Gastroesophageal sphincter (tissue), 4 donors: ENCODE measurements around the gene LY9. TPM values are rescaled to one million over a fixed set of nuclear protein-coding genes. Genes with fewer than 3 reads are reported as not detected.

ENCODE experiments used
- ATAC-seq: fragments of 150-250 bp; one replicate; pipeline ENCODE4 v1.9.1; 2016; ENCODE audit warnings: mild to moderate bottlenecking, moderate library complexity
- H3K27ac ChIP-seq, 4 donors: fragments of 200-600 bp; sonication (generic) in 3 of 4; 1 replicate in 3 of 4; 2 replicates in 1 of 4; pipeline ENCODE4 v1.5.1; 2016 to 2019
- H3K27me3 ChIP-seq: fragments of 200-600 bp; sonication (generic); one replicate; pipeline ENCODE4 v1.5.1; 2019
- H3K36me3 ChIP-seq, 2 donors: fragments of 200-600 bp; sonication (generic); one replicate each; pipeline ENCODE4 v1.5.1; 2019; ENCODE audit warnings: control low read depth in 1 of 2
- H3K4me1 ChIP-seq, 3 donors: fragments of 200-600 bp; sonication (generic); 1 replicate in 2 of 3; 2 replicates in 1 of 3; pipeline ENCODE4 v1.5.1; 2016 to 2019; ENCODE audit warnings: control low read depth in 2 of 3
- H3K4me3 ChIP-seq, 2 donors: fragments of 200-600 bp; sonication (generic); one replicate each; pipeline ENCODE4 v1.5.1; 2019; ENCODE audit warnings: mild to moderate bottlenecking in 1 of 2, moderate library complexity in 1 of 2
- H3K9me3 ChIP-seq, 3 donors: fragments of 200-600 bp; sonication (generic); one replicate each; pipeline ENCODE4 v1.5.1; 2017 to 2019; ENCODE audit warnings: control low read depth in 2 of 3
- EP300 ChIP-seq: sonication (generic); formaldehyde crosslinking; IDR thresholded peaks from one replicate; pipeline ENCODE4 v1.6.1; 2017; ENCODE audit warnings: antibody characterized with exemption, mild to moderate bottlenecking
- POLR2A ChIP-seq, 2 donors: fragments of 450-650 bp; IDR thresholded peaks; one replicate each; pipeline ENCODE4 v1.6.1; 2017; ENCODE audit warnings: antibody characterized with exemption in 2 of 2, mild to moderate bottlenecking in 2 of 2, moderate library complexity in 1 of 2
- POLR2AphosphoS5 ChIP-seq: sonication (generic); formaldehyde crosslinking; IDR thresholded peaks from one replicate; pipeline ENCODE4 v1.6.1; 2017; ENCODE audit warnings: antibody characterized with exemption
- whole genome bisulfite sequencing, 2 donors: methylation state at CpG; one replicate each; pipeline ENCODE4 v1.1.5; 2018; ENCODE audit warnings: low coverage in 1 of 2; 5-methylcytosine and 5-hydroxymethylcytosine counted together
- total RNA-seq, 4 donors: library from RNA; depleted of rRNA; stranded (reverse); fragments of >200 nt; gene quantifications; one replicate each; pipeline ENCODE4 v1.1.0, GENCODE V29; 2016
- TF ChIP-seq, protein P1 (sequence below), 4 experiments: fragments of 200-600 bp in 2 of 4; fragments of 450-650 bp in 2 of 4; sonication (generic) in 1 of 4; IDR thresholded peaks; one replicate each; pipeline ENCODE4 v1.5.1; 2017 to 2019; ENCODE audit warnings: antibody characterized with exemption in 4 of 4, mild to moderate bottlenecking in 2 of 4, moderate library complexity in 2 of 4

Gene LY9
- total RNA-seq, 4 donors from 2014 or later, result 0.27 to 2.4 (median 0.62) TPM; not detected in 1

DNA sequence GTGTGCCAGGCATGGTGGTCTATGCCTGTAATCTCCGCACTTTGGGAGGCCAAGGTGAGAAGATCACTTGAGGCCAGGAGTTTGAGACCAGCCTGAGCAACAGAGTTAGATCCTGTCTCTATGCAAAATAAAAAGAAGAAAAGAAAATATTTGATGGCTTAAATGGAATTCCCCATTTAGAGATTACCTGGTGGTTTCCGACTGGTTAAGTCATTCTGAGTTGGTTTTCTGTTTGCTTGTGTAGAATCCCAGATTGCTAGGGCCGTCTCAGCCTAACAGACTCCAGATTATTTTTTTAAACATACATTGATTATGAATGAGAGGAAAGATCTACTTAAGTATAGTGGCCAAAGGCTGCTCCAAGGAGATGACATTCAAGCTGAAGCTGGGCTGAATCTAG lies 22.9 kb upstream of the LY9 start:
- TF ChIP-seq, protein P1, sequence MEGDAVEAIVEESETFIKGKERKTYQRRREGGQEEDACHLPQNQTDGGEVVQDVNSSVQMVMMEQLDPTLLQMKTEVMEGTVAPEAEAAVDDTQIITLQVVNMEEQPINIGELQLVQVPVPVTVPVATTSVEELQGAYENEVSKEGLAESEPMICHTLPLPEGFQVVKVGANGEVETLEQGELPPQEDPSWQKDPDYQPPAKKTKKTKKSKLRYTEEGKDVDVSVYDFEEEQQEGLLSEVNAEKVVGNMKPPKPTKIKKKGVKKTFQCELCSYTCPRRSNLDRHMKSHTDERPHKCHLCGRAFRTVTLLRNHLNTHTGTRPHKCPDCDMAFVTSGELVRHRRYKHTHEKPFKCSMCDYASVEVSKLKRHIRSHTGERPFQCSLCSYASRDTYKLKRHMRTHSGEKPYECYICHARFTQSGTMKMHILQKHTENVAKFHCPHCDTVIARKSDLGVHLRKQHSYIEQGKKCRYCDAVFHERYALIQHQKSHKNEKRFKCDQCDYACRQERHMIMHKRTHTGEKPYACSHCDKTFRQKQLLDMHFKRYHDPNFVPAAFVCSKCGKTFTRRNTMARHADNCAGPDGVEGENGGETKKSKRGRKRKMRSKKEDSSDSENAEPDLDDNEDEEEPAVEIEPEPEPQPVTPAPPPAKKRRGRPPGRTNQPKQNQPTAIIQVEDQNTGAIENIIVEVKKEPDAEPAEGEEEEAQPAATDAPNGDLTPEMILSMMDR (IDR thresholded peaks at IDR 0.05), result no peak
- TF ChIP-seq POLR2AphosphoS5 (no peak), POLR2A (IDR thresholded peaks at IDR 0.05) (no peak), EP300 (no peak)
- Histone ChIP-seq H3K9me3 (no peaks in the 10 kb centered on the region), H3K27me3 (peaks cover 8% of the 10 kb centered on the region), H3K27ac (no peak overlapping the region), H3K36me3 (no peaks in the 10 kb centered on the region), H3K4me1 (no peaks in the 10 kb centered on the region), H3K4me3 (no peak overlapping the region)
- 52 to 68% methylated on average over 3 of the region's 3 CpGs for WGBS, 2 donors
- ATAC-seq, result no peak

DNA sequence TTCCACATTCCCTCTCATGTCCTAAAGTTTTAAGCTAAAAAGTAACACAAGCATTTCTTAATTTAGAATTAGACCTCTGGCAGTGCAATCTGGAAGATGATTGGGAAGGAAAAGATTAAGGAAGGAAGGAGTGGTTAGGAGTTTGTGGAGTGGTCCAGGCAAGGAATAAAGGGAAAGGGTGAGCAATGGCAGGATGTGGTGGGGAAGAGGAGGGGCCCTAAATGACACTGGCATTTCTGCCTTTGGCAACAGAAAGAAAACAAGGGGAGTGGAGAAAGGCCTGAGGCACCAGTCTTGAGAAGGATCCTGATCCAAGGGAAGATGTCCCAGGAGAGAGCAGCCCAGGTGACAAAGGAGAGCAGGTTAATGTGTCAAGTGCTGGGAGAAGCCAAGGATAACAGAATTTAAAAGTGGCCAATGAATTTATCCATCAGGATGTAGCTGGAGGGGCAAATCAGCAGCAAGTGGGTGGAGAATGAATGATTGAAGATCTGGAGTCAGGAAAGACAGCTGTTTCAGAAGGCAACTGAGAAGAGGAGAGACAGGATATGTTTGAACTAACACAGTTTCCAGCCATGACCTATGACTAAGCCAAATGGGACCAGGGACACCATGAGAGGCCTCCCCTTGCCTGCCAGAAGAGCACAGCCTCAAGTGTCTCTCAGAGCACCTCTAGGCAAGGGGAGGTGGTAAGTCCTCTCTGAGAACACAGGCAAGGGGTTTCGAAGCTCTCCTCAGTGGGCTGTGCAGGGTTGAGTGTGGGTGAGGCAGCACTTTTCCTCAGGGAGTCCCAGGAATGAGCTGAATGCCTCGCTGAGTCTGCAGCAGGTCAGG lies 20.9 kb upstream of the LY9 start:
- Histone ChIP-seq H3K4me1 (no peaks in the 10 kb centered on the region), H3K9me3 (no peaks in the 10 kb centered on the region), H3K36me3 (no peaks in the 10 kb centered on the region), H3K27me3 (peaks cover 5% of the 10 kb centered on the region), H3K4me3 (no peak overlapping the region), H3K27ac (no peak overlapping the region)
- no peak for ATAC-seq
- no peak for TF ChIP-seq POLR2AphosphoS5
- no peak for TF ChIP-seq POLR2A (IDR thresholded peaks at IDR 0.05)
- TF ChIP-seq EP300, result no peak
- TF ChIP-seq, protein P1 (IDR thresholded peaks at IDR 0.05), result no peak
- WGBS, 2 donors, result 25% methylated on average over 2 of the region's 2 CpGs; no CpG with 5 or more reads in 1 of the 2 donors

DNA sequence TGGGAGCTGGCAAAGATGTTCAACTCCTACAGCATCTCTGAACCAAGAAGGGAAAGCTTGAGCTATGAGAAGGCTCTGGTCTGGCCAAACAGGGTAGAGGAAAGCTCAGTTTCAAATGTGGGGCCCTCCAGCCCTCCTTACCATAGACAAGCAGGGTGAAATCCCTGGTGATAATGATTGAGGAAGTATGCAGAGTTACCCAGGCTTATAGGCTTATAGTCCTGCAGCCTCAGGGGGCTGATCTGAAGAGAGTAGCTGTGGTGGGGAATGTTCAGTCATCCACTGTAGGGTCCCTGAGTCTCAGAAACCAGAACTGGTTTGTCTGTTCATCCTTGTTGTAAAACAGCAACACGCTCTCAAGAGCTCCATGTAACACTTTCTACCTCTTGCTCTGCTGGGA lies 19.8 kb upstream of the LY9 start:
- Histone ChIP-seq H3K27ac (no peak overlapping the region), H3K4me1 (no peaks in the 10 kb centered on the region), H3K36me3 (no peaks in the 10 kb centered on the region), H3K4me3 (no peak overlapping the region), H3K9me3 (no peaks in the 10 kb centered on the region), H3K27me3 (peaks cover 5% of the 10 kb centered on the region)
- TF ChIP-seq, protein P1 (IDR thresholded peaks at IDR 0.05), result no peak
- 100% methylated on average over 1 of the region's 1 CpG; no CpG with 5 or more reads in 1 of the 2 donors for WGBS, 2 donors
- ATAC-seq, result no peak

DNA sequence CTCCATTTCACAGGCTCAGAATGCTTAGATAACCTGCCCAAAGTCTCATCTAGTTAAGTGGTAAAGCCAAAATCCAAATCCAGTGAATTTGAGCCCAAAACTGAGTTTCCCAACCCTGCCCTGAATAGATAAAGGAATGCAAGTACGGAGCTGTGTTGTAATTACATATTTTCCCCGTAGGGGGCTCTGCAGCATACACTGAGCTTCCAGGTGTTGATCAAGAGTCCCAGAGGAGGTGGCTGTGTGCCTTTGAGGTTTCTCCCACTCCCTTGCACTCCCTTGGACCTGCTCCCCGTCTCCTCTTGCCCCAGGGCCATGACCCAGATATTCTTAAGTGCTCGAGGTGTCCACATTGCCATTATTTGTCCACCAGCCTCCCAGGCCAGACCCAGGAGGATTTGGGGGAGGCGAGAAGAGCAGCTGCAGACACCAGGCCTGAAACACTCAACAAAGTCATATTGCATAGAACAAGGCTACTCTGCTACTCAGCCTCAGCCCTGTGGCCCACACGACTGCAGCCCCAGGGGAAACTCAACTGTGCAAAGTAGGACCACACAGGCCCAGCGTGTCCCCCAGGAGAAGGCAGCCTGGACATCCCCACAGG lies 18.4 kb upstream of the LY9 start:
- no peak overlapping the region for H3K27ac ChIP-seq
- H3K4me3 ChIP-seq, result no peak overlapping the region
- 26 to 29% methylated on average over 2 to 3 of the region's 7 CpGs for WGBS, 2 donors
- H3K36me3 ChIP-seq, result no peaks in the 10 kb centered on the region
- no peaks in the 10 kb centered on the region for H3K9me3 ChIP-seq
- H3K4me1 ChIP-seq, result no peaks in the 10 kb centered on the region
- TF ChIP-seq POLR2A (IDR thresholded peaks at IDR 0.05), result no peak
- TF ChIP-seq POLR2AphosphoS5, result no peak
- TF ChIP-seq, protein P1 (IDR thresholded peaks at IDR 0.05), result no peak
- TF ChIP-seq EP300, result no peak
- no peak for ATAC-seq
- H3K27me3 ChIP-seq, result peaks cover 5% of the 10 kb centered on the region

DNA sequence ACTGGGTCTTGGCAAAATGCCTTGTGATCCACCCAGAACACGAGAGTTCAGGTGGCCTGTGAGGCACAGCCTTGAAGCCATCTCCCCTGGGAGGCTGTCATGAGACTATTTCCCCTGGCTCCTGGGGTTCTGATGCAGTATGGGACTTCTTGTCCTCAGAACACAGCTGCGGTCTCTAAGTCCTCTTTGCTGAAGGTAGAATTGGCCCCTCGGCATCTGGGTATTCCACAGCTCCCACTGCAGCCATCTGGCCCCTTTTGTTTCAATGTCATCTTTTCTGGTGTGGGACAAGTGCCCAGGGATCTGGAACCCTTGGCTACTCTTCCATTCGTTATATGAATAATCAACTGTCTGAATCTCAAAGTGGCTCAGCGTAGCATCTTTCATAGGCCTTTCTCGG lies 17.0 kb upstream of the LY9 start:
- Histone ChIP-seq H3K9me3 (no peaks in the 10 kb centered on the region), H3K36me3 (no peaks in the 10 kb centered on the region), H3K4me3 (no peak overlapping the region), H3K27me3 (peaks cover 5% of the 10 kb centered on the region), H3K27ac (no peak overlapping the region), H3K4me1 (no peaks in the 10 kb centered on the region)
- no peak for TF ChIP-seq EP300
- TF ChIP-seq POLR2A (IDR thresholded peaks at IDR 0.05), result no peak
- no peak for TF ChIP-seq POLR2AphosphoS5
- TF ChIP-seq, protein P1 (IDR thresholded peaks at IDR 0.05), result no peak
- ATAC-seq, result no peak
- 77 to 86% methylated on average over 4 to 5 of the region's 6 CpGs for WGBS, 2 donors
